ENCODE data around the gene MTMR2.

- TF ChIP-seq CTCF (IDR thresholded peaks at IDR 0.05) (no peak), POLR2A (IDR thresholded peaks at IDR 0.05) (no peak)
These were observed 35.1 kb downstream of the MTMR2 start for GRCh38 chr11:95888852-95889251.
